Erythroblast (primary cell): ENCODE results near the gene SAMD7.

ENCODE experiments used
- GATA1 ChIP-seq: IDR thresholded peaks from 2 replicates; pipeline ENCODE4 v1.6.1; 2011; ENCODE audit warnings: low read depth, mild to moderate bottlenecking, control low read depth, low read length, moderate library complexity
- POLR2A ChIP-seq: IDR thresholded peaks from 2 replicates; pipeline ENCODE4 v1.6.1; 2011; ENCODE audit warnings: mild to moderate bottlenecking, low read length

- peak; percentile 38 for TF ChIP-seq POLR2A
- TF ChIP-seq GATA1 = no peak
These were observed 18.6 kb downstream of the SAMD7 start for GRCh38 chr3:169929830-169930519.
